GM12878 (cell line): Measurements from ENCODE around the gene RASAL1. TPM values are rescaled to one million over a fixed set of nuclear protein-coding genes. Genes with fewer than 3 reads are reported as not detected.

Experiments
- ATF3 ChIP-seq: IDR thresholded peaks from 2 replicates; pipeline ENCODE4 v1.6.1; 2011; ENCODE audit warnings: low read depth, mild to moderate bottlenecking, low read length, moderate library complexity, borderline replicate concordance; ENCODE audit errors: extremely low read depth
- ATF7 ChIP-seq: fragments of 450-650 bp; IDR thresholded peaks from 2 replicates; pipeline ENCODE4 v1.6.1; 2016; ENCODE audit warnings: low read depth, mild to moderate bottlenecking
- BHLHE40 ChIP-seq, 2 experiments: fragments of 450-650 bp in 1 of 2; IDR thresholded peaks; 2 replicates each; pipeline ENCODE4 v1.6.1; 2011 to 2017; ENCODE audit warnings: low read depth in 2 of 2, borderline replicate concordance in 1 of 2, improper control_type of control experiment in 1 of 2, low read length in 1 of 2, mild to moderate bottlenecking in 1 of 2
- EGR1 ChIP-seq, 2 experiments: IDR thresholded peaks; 1 replicate in 1 of 2; 2 replicates in 1 of 2; pipeline ENCODE4 v1.6.1; 2011 to 2012; ENCODE audit warnings: low read depth in 2 of 2, low read length in 2 of 2, borderline replicate concordance in 1 of 2, mild to moderate bottlenecking in 1 of 2, moderate library complexity in 1 of 2
- ELK1 ChIP-seq: IDR thresholded peaks from 2 replicates; pipeline ENCODE4 v1.6.1; 2012; ENCODE audit warnings: low read depth, low read length, improper control_type of control experiment
- FOXM1 ChIP-seq: IDR thresholded peaks from 2 replicates; pipeline ENCODE4 v1.6.1; 2012; ENCODE audit warnings: low read depth, mild to moderate bottlenecking, inconsistent platforms, low read length, moderate library complexity
- HDAC2 ChIP-seq: fragments of 200-600 bp; sonication (generic); IDR thresholded peaks from 2 replicates; pipeline ENCODE4 v1.6.1; 2017
- KDM1A ChIP-seq: fragments of 200-600 bp; sonication (generic); IDR thresholded peaks from 2 replicates; pipeline ENCODE4 v1.6.1; 2016; ENCODE audit warnings: borderline replicate concordance
- NBN ChIP-seq: fragments of 450-650 bp; IDR thresholded peaks from 2 replicates; pipeline ENCODE4 v1.6.1; 2016
- NRF1 ChIP-seq: conservative IDR thresholded peaks from 2 replicates; pipeline ENCODE4 v1.6.1; 2011; ENCODE audit warnings: mild to moderate bottlenecking, low read depth, low read length, improper control_type of control experiment
- PAX5 ChIP-seq: IDR thresholded peaks from 2 replicates; pipeline ENCODE4 v1.6.1; 2011; ENCODE audit warnings: low read depth, low read length, borderline replicate concordance
- REST ChIP-seq: IDR thresholded peaks from 2 replicates; pipeline ENCODE4 v1.6.1; 2012; ENCODE audit warnings: mild to moderate bottlenecking, low read depth, low read length
- SIN3A ChIP-seq: IDR thresholded peaks from 2 replicates; pipeline ENCODE4 v1.6.1; 2012; ENCODE audit warnings: low read depth, low read length, improper control_type of control experiment
- TAF1 ChIP-seq: IDR thresholded peaks from 2 replicates; pipeline ENCODE4 v1.6.1; 2011; ENCODE audit warnings: mild to moderate bottlenecking, low read depth, low read length, borderline replicate concordance
- WRNIP1 ChIP-seq: IDR thresholded peaks from 2 replicates; pipeline ENCODE4 v1.6.1; 2011; ENCODE audit warnings: low read depth, low read length, improper control_type of control experiment, borderline replicate concordance
- ZBED1 ChIP-seq: IDR thresholded peaks from 2 replicates; pipeline ENCODE4 v1.6.1; 2016; ENCODE audit warnings: borderline replicate concordance
- ZBTB33 ChIP-seq: fragments of 450-650 bp; IDR thresholded peaks from 2 replicates; pipeline ENCODE4 v1.6.1; 2017; ENCODE audit warnings: mild to moderate bottlenecking
- ZNF622 ChIP-seq: fragments of 450-650 bp; IDR thresholded peaks from 2 replicates; pipeline ENCODE4 v1.6.1; 2017; ENCODE audit warnings: mild to moderate bottlenecking, inconsistent platforms
- polyA plus RNA-seq, 11 experiments: library from polyadenylated mRNA; depleted of rRNA in 4 of 11; unstranded in 6 of 11; stranded (reverse) in 5 of 11; fragments of >200 nt; fragmentation: Nextera tagmentation in 4 of 11; fragmentation: Illumina TruSeq in 1 of 11; extraction: Ambion mirVana in 4 of 11; extraction: Trizol in 1 of 11; gene quantifications; 1 replicate in 1 of 11; 2 replicates in 10 of 11; pipeline versions ENCODE4 v1.2.1 to v1.2.3, GENCODE V29; 2011 to 2016; ENCODE audit warnings: inconsistent platforms in 2 of 11, missing spikeins in 2 of 11, low read depth in 1 of 11
- total RNA-seq, 4 experiments: library from RNA; depleted of rRNA in 3 of 4; stranded (reverse); fragments of >200 nt in 3 of 4; fragmentation: Illumina TruSeq in 1 of 4; extraction: Trizol in 1 of 4; gene quantifications; 2 replicates each; pipeline versions ENCODE4 v1.2.1 to v1.2.3, GENCODE V29; 2013 to 2021
- TF ChIP-seq, protein P1 (sequence below): fragments of 450-650 bp; formaldehyde crosslinking; IDR thresholded peaks from 2 replicates; pipeline ENCODE4 v1.5.0; 2022; ENCODE audit warnings: mild to moderate bottlenecking, missing genetic modification characterization

Gene RASAL1
- total and polyA plus RNA-seq, 10 of the 15 experiments (the other 5 are each of a cell fraction or from before 2014, with no cell fraction given), result 0.12 to 1.0 (median 0.52) TPM; not detected in 6

- TF ChIP-seq WRNIP1 (no peak), ZBED1 (no peak), EGR1 (IDR thresholded peaks at IDR 0.05; ENCODE audit: borderline replicate concordance in 1 of 2, low read depth in 2 of 2, low read length in 2 of 2) (peak in 1 of 2 experiments; percentile 56; a peak in 2 of 3 replicates), ATF7 (peak; percentile 83), ZBTB33 (no peak), ELK1 (0 out of 2 replicates have a peak, but pooled peaks have one; percentile 44), FOXM1 (no peak), NRF1 (no peak), TAF1 (no peak), KDM1A (peak; percentile 92; the same call in 1 of the 2 replicates), HDAC2 (peak; percentile 82), PAX5 (peak; percentile 62; the same call in 1 of the 2 replicates), SIN3A (no peak), REST (no peak), NBN (0 out of 2 replicates have a peak, but pooled peaks have one; percentile 60), BHLHE40 (IDR thresholded peaks at IDR 0.05; ENCODE audit: borderline replicate concordance in 1 of 2, low read depth in 2 of 2, low read length in 1 of 2) (peak; percentile 93 to 95), ZNF622 (no peak), ATF3 (peak; percentile 31; the same call in 1 of the 2 replicates)
- TF ChIP-seq, protein P1, sequence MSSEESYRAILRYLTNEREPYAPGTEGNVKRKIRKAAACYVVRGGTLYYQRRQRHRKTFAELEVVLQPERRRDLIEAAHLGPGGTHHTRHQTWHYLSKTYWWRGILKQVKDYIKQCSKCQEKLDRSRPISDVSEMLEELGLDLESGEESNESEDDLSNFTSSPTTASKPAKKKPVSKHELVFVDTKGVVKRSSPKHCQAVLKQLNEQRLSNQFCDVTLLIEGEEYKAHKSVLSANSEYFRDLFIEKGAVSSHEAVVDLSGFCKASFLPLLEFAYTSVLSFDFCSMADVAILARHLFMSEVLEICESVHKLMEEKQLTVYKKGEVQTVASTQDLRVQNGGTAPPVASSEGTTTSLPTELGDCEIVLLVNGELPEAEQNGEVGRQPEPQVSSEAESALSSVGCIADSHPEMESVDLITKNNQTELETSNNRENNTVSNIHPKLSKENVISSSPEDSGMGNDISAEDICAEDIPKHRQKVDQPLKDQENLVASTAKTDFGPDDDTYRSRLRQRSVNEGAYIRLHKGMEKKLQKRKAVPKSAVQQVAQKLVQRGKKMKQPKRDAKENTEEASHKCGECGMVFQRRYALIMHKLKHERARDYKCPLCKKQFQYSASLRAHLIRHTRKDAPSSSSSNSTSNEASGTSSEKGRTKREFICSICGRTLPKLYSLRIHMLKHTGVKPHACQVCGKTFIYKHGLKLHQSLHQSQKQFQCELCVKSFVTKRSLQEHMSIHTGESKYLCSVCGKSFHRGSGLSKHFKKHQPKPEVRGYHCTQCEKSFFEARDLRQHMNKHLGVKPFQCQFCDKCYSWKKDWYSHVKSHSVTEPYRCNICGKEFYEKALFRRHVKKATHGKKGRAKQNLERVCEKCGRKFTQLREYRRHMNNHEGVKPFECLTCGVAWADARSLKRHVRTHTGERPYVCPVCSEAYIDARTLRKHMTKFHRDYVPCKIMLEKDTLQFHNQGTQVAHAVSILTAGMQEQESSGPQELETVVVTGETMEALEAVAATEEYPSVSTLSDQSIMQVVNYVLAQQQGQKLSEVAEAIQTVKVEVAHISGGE (CRISPR knock-in tag), result no peak
These were observed 65.2 kb downstream of the RASAL1 start (continued) for GRCh38 chr12:113070117-113070906.
